ENCODE results near the gene LYVE1.

DNA sequence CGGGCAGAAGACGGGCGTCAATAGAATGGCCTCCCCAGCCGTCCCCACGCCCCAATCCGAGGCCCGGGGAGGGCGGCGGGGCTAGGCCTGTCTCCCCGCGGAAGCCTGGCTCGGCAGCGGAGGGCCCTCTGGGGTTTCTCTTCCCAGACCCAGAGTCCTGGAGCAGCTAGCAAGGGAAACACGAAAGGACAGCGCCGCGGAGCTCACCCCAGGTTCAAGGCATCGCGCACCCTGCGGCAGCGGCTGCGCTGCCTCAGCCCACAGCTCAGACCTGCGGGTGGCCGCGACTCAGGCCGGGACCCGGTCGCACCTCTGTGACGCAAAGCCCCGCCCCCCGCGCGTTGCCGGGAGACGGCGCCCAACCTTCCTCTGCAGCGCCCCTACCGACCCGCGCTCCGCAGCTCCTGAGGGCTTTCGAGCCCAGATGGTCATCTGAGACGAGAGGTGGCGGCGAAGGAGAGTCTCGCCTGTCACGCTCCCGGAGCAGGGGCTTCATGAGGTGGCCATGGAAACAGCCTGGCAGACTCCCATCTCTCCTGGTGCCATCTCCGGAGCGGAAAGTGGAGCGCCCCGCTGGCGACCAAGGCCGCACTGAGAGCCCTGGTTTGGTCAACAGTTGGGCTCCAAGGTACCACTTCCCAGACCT is 27.4 kb downstream of the LYVE1 start, which contains the start of gene RNF141:
- TF ChIP-seq, protein P1, sequence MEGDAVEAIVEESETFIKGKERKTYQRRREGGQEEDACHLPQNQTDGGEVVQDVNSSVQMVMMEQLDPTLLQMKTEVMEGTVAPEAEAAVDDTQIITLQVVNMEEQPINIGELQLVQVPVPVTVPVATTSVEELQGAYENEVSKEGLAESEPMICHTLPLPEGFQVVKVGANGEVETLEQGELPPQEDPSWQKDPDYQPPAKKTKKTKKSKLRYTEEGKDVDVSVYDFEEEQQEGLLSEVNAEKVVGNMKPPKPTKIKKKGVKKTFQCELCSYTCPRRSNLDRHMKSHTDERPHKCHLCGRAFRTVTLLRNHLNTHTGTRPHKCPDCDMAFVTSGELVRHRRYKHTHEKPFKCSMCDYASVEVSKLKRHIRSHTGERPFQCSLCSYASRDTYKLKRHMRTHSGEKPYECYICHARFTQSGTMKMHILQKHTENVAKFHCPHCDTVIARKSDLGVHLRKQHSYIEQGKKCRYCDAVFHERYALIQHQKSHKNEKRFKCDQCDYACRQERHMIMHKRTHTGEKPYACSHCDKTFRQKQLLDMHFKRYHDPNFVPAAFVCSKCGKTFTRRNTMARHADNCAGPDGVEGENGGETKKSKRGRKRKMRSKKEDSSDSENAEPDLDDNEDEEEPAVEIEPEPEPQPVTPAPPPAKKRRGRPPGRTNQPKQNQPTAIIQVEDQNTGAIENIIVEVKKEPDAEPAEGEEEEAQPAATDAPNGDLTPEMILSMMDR (IDR thresholded peaks at IDR 0.05), result peak; percentile 70 to 92 (median 88)
- peak in 3 of 4 donors; percentile 95 to 98 (median 95) for TF ChIP-seq POLR2A (IDR thresholded peaks at IDR 0.05)

Data from esophagus squamous epithelium (tissue), 4 donors.